IMR-90 (cell line): Measurements from ENCODE around the gene CHMP1B. TPM values are rescaled to one million over a fixed set of nuclear protein-coding genes. Genes with fewer than 3 reads are reported as not detected.

Source experiments
- ATAC-seq: fragments of 200-7000 bp; cut with Tn5 transposase; 2 replicates; pipeline ENCODE4 v1.9.1; 2020; ENCODE audit warnings: low read depth, mild to moderate bottlenecking, moderate library complexity
- BruUV-seq: library from RNA; stranded (reverse); fragments of 400-500 nt; replicated peaks from 2 replicates; lab custom pipeline; 2021; lab: Mats Ljungman, UMichigan
- CTCF ChIA-PET: fragments of 300-600 bp; formaldehyde crosslinking; extraction: SDS; loops from one replicate; lab custom pipeline; 2021; ENCODE audit warnings: antibody characterized with exemption; lab: Yijun Ruan, JAX
- POLR2A ChIA-PET: fragments of 300-600 bp; sonication (Branson Sonifier 250); formaldehyde crosslinking; loops from one replicate; lab custom pipeline; 2022; ENCODE audit warnings: antibody characterized with exemption; ENCODE audit not compliant: unreplicated experiment; lab: Charles Lee
- DNase-seq: peaks from one replicate; pipeline ENCODE4 v3.0.0; 2013
- H2AFZ ChIP-seq: replicated peaks from 2 replicates; pipeline ENCODE3; 2013; ENCODE audit warnings: low read length, mild to moderate bottlenecking; ENCODE audit not compliant: poor library complexity
- H2AK5ac ChIP-seq: 2 replicates; pipeline ENCODE4 v1.6.1; 2013; ENCODE audit warnings: low read depth, low read length, inconsistent platforms
- H2AK9ac ChIP-seq: replicated peaks from 2 replicates; pipeline ENCODE3; 2013; ENCODE audit warnings: mild to moderate bottlenecking, low read depth, low read length, moderate library complexity; ENCODE audit not compliant: poor library complexity
- H2BK120ac ChIP-seq: 2 replicates; pipeline ENCODE4 v1.6.1; 2013; ENCODE audit warnings: low read depth, low read length, inconsistent platforms
- H2BK15ac ChIP-seq: 3 replicates; pipeline ENCODE4 v1.6.1; 2013; ENCODE audit warnings: low read depth, low read length, inconsistent platforms
- H2BK20ac ChIP-seq: 2 replicates; pipeline ENCODE4 v1.6.1; 2013; ENCODE audit warnings: low read depth, mild to moderate bottlenecking, inconsistent platforms, low read length, moderate library complexity
- H2BK5ac ChIP-seq: 2 replicates; pipeline ENCODE4 v1.6.1; 2013; ENCODE audit warnings: mild to moderate bottlenecking, low read depth, low read length, inconsistent platforms; ENCODE audit not compliant: poor library complexity, severe bottlenecking
- H3K14ac ChIP-seq: replicated peaks from 2 replicates; pipeline ENCODE4 v1.6.1; 2013; ENCODE audit warnings: low read depth, low read length, inconsistent platforms
- H3K18ac ChIP-seq: 2 replicates; pipeline ENCODE4 v1.6.1; 2013; ENCODE audit warnings: low read depth, low read length, control low read depth
- H3K23ac ChIP-seq: 2 replicates; pipeline ENCODE4 v1.6.1; 2013; ENCODE audit warnings: low read depth, low read length, inconsistent platforms
- H3K27ac ChIP-seq: 2 replicates; pipeline ENCODE4 v1.5.1; 2013; ENCODE audit warnings: mild to moderate bottlenecking, control low read depth, low read length; ENCODE audit not compliant: insufficient read depth
- H3K27me3 ChIP-seq: 2 replicates; pipeline ENCODE4 v1.6.1; 2013; ENCODE audit warnings: low read length; ENCODE audit not compliant: control insufficient read depth, insufficient read depth
- H3K36me3 ChIP-seq: 2 replicates; pipeline ENCODE4 v1.6.1; 2013; ENCODE audit warnings: low read length, mixed read lengths; ENCODE audit not compliant: control insufficient read depth, insufficient read depth
- H3K4ac ChIP-seq: 2 replicates; pipeline ENCODE4 v1.6.1; 2013; ENCODE audit warnings: low read depth, low read length, inconsistent platforms
- H3K4me1 ChIP-seq: 2 replicates; pipeline ENCODE4 v1.6.1; 2013; ENCODE audit warnings: low read length, mixed read lengths; ENCODE audit not compliant: control insufficient read depth, insufficient read depth
- H3K4me2 ChIP-seq: 2 replicates; pipeline ENCODE4 v1.6.1; 2013; ENCODE audit warnings: low read depth, mild to moderate bottlenecking, control low read depth, low read length, moderate library complexity
- H3K4me3 ChIP-seq: 2 replicates; pipeline ENCODE4 v1.5.1; 2013; ENCODE audit warnings: low read depth, mild to moderate bottlenecking, control low read depth, low read length, moderate library complexity; ENCODE audit not compliant: insufficient read depth
- H3K56ac ChIP-seq: 2 replicates; pipeline ENCODE4 v1.6.1; 2013; ENCODE audit warnings: low read length, inconsistent platforms; ENCODE audit not compliant: insufficient read depth; ENCODE audit errors: extremely low read depth
- H3K79me1 ChIP-seq, 2 experiments: 2 replicates each; pipeline ENCODE4 v1.6.1; 2013; ENCODE audit warnings: low read length in 2 of 2, inconsistent platforms in 1 of 2, low read depth in 1 of 2
- H3K9ac ChIP-seq: 2 replicates; pipeline ENCODE4 v1.6.1; 2013; ENCODE audit warnings: low read depth, low read length, control low read depth
- H3K9me1 ChIP-seq: 2 replicates; pipeline ENCODE4 v1.6.1; 2013; ENCODE audit warnings: low read length, inconsistent platforms; ENCODE audit not compliant: insufficient read depth
- H3K9me3 ChIP-seq: 2 replicates; pipeline ENCODE4 v1.6.1; 2013; ENCODE audit warnings: low read length; ENCODE audit not compliant: control insufficient read depth, insufficient read depth
- H4K20me1 ChIP-seq: 2 replicates; pipeline ENCODE4 v1.6.1; 2013; ENCODE audit warnings: low read length, inconsistent platforms; ENCODE audit not compliant: insufficient read depth
- H4K5ac ChIP-seq: 2 replicates; pipeline ENCODE4 v1.6.1; 2013; ENCODE audit warnings: mild to moderate bottlenecking, low read depth, low read length, control low read depth
- H4K8ac ChIP-seq, 2 experiments: 2 replicates each; pipeline ENCODE4 v1.6.1; 2013; ENCODE audit warnings: low read depth in 2 of 2, low read length in 2 of 2, control low read depth in 1 of 2, inconsistent platforms in 1 of 2
- H4K91ac ChIP-seq: 2 replicates; pipeline ENCODE4 v1.6.1; 2013; ENCODE audit warnings: low read depth, low read length, inconsistent platforms; ENCODE audit not compliant: insufficient read depth
- BHLHE40 ChIP-seq: fragments of 150-350 bp; IDR thresholded peaks from 2 replicates; pipeline ENCODE4 v1.6.1; 2016; ENCODE audit warnings: mild to moderate bottlenecking, low read depth, low read length
- CEBPB ChIP-seq: IDR thresholded peaks from 2 replicates; pipeline ENCODE4 v1.6.1; 2012; ENCODE audit warnings: low read depth, low read length, improper control_type of control experiment
- CHD1 ChIP-seq: IDR thresholded peaks from 2 replicates; pipeline ENCODE4 v1.6.1; 2012; ENCODE audit warnings: low read depth, low read length, improper control_type of control experiment
- ELK1 ChIP-seq: fragments of 150-350 bp; IDR thresholded peaks from 2 replicates; pipeline ENCODE4 v1.6.1; 2016; ENCODE audit warnings: low read depth, mild to moderate bottlenecking, low read length, moderate library complexity, borderline replicate concordance
- FOS ChIP-seq: fragments of 150-350 bp; IDR thresholded peaks from 2 replicates; pipeline ENCODE4 v1.6.1; 2016; ENCODE audit warnings: low read depth, low read length
- MAFK ChIP-seq: IDR thresholded peaks from 2 replicates; pipeline ENCODE4 v1.6.1; 2012; ENCODE audit warnings: low read depth, low read length, improper control_type of control experiment
- MAZ ChIP-seq: IDR thresholded peaks from 2 replicates; pipeline ENCODE4 v1.6.1; 2012; ENCODE audit warnings: low read depth, mild to moderate bottlenecking, low read length, improper control_type of control experiment, moderate library complexity, borderline replicate concordance
- NFE2L2 ChIP-seq: fragments of 150-350 bp; IDR thresholded peaks from 2 replicates; pipeline ENCODE4 v1.6.1; 2016; ENCODE audit warnings: low read depth, mild to moderate bottlenecking, low read length
- POLR2A ChIP-seq: IDR thresholded peaks from 2 replicates; pipeline ENCODE4 v1.6.1; 2012; ENCODE audit warnings: mild to moderate bottlenecking, low read depth, low read length
- RAD21 ChIP-seq: IDR thresholded peaks from 2 replicates; pipeline ENCODE4 v1.6.1; 2012; ENCODE audit warnings: low read length, improper control_type of control experiment
- RCOR1 ChIP-seq: IDR thresholded peaks from 2 replicates; pipeline ENCODE4 v1.6.1; 2012; ENCODE audit warnings: mild to moderate bottlenecking, low read length, improper control_type of control experiment; ENCODE audit not compliant: insufficient replicate concordance
- RFX5 ChIP-seq: IDR thresholded peaks from 2 replicates; pipeline ENCODE4 v1.8.0; 2012; ENCODE audit warnings: low read depth, mild to moderate bottlenecking, low read length, moderate library complexity
- WGBS, 2 experiments: methylation state at CpG; one replicate each; pipeline versions ENCODE4 v1.1.5 to v1.1.7; 2013; ENCODE audit warnings: missing lambda C conversion rate in 2 of 2; ENCODE audit not compliant: insufficient read length in 1 of 2; ENCODE audit errors: extremely low coverage in 2 of 2; 5-methylcytosine and 5-hydroxymethylcytosine counted together
- dilution Hi-C: fragments of 300-500 bp; cut with HindIII; formaldehyde crosslinking; loops from one replicate; pipeline ENCODE4 v1.14.3; 2018; ENCODE audit warnings: low sequenced_read_pairs; ENCODE audit not compliant: unreplicated experiment
- in situ Hi-C: fragments of 300-500 bp; cut with MboI; formaldehyde crosslinking; loops from 3 replicates; pipeline ENCODE4 v1.14.3; 2019; ENCODE audit warnings: low sequenced_read_pairs, inconsistent platforms, mixed read lengths
- intact Hi-C: fragments of 100-400 bp; cut with micrococcal nuclease; formaldehyde crosslinking; loops from 2 replicates; pipeline ENCODE4 v1.10.0; 2022
- polyA plus RNA-seq, 3 experiments: library from polyadenylated mRNA; depleted of rRNA; stranded (reverse); fragments of >200 nt; gene quantifications; 2 replicates each; pipeline ENCODE4 v1.2.3, GENCODE V29; 2012; ENCODE audit warnings: low replicate concordance in 1 of 3
- total RNA-seq: library from RNA; depleted of rRNA; stranded (reverse); fragments of >200 nt; gene quantifications from 2 replicates; pipeline ENCODE4 v1.2.3, GENCODE V29; 2012
- TF ChIP-seq, protein P1 (sequence below): conservative IDR thresholded peaks from 2 replicates; pipeline ENCODE4 v1.5.1; 2012; ENCODE audit warnings: mild to moderate bottlenecking, low read depth, low read length, improper control_type of control experiment

Gene CHMP1B
- total and polyA plus RNA-seq, 2 of the 4 experiments (the other 2 are of a cell fraction) = 21.1 to 39.4 TPM

- H2BK120ac ChIP-seq = no peak overlapping the region
- no peaks in the 10 kb centered on the region for H3K36me3 ChIP-seq
- no peak overlapping the region for H4K8ac ChIP-seq
- H3K9me1 ChIP-seq = no peaks in the 10 kb centered on the region
- H2AFZ ChIP-seq = no peak overlapping the region
- H2BK20ac ChIP-seq = no peak overlapping the region
- H3K56ac ChIP-seq = no peak overlapping the region
- in situ Hi-C loops = no loop called here
- no peak overlapping the region for H3K4me2 ChIP-seq
- no peak overlapping the region for H2BK5ac ChIP-seq
- no peak overlapping the region for H4K91ac ChIP-seq
- no peaks in the 10 kb centered on the region for H3K4me1 ChIP-seq
- intact Hi-C loops = loop anchor here (5.0 kb wide), 1 partner anchor 52 kb away; no protein-coding TSS in a partner anchor
- H4K5ac ChIP-seq = no peak overlapping the region
- no peak overlapping the region for H3K4me3 ChIP-seq
- no peak overlapping the region for H3K23ac ChIP-seq
- no peak overlapping the region for H3K4ac ChIP-seq
- H3K18ac ChIP-seq = no peak overlapping the region
- H3K79me1 ChIP-seq = no peaks in the 10 kb centered on the region
- no peak overlapping the region for H3K14ac ChIP-seq
- H2AK5ac ChIP-seq = no peak overlapping the region
- dilution Hi-C loops = no loop called here
- CTCF ChIA-PET = interaction anchor here (0.6 to 1.5 kb wide), 2 partner anchors 10 to 103 kb away, joined by 3 read pairs; no protein-coding TSS in a partner anchor
- POLR2A ChIA-PET = no interaction called here
- H3K9me3 ChIP-seq = no peaks in the 10 kb centered on the region
- WGBS, 2 experiments = no CpG with 5 or more reads among the region's 5 CpGs
- ATAC-seq (no peak), DNase-seq (no peak)
- BruUV-seq = no TSS peak
- H3K9ac ChIP-seq = no peak overlapping the region
- no peaks in the 10 kb centered on the region for H4K20me1 ChIP-seq
- no peaks in the 10 kb centered on the region for H3K27me3 ChIP-seq
- TF ChIP-seq FOS (no peak), POLR2A (no peak), BHLHE40 (no peak), NFE2L2 (no peak), MAFK (no peak), CEBPB (no peak), RAD21 (no peak), RFX5 (no peak), MAZ (no peak), RCOR1 (no peak), ELK1 (no peak), CHD1 (no peak)
- TF ChIP-seq, protein P1, sequence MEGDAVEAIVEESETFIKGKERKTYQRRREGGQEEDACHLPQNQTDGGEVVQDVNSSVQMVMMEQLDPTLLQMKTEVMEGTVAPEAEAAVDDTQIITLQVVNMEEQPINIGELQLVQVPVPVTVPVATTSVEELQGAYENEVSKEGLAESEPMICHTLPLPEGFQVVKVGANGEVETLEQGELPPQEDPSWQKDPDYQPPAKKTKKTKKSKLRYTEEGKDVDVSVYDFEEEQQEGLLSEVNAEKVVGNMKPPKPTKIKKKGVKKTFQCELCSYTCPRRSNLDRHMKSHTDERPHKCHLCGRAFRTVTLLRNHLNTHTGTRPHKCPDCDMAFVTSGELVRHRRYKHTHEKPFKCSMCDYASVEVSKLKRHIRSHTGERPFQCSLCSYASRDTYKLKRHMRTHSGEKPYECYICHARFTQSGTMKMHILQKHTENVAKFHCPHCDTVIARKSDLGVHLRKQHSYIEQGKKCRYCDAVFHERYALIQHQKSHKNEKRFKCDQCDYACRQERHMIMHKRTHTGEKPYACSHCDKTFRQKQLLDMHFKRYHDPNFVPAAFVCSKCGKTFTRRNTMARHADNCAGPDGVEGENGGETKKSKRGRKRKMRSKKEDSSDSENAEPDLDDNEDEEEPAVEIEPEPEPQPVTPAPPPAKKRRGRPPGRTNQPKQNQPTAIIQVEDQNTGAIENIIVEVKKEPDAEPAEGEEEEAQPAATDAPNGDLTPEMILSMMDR = no peak
- H2AK9ac ChIP-seq = no peak overlapping the region
- H2BK15ac ChIP-seq = no peak overlapping the region
- H3K27ac ChIP-seq = no peak overlapping the region
Measured at GRCh38 chr18:11834772-11835171, 16.4 kb upstream of the CHMP1B start.
